Measurements from ENCODE around the gene IL18RAP.

The IL18RAP gene, protein sequence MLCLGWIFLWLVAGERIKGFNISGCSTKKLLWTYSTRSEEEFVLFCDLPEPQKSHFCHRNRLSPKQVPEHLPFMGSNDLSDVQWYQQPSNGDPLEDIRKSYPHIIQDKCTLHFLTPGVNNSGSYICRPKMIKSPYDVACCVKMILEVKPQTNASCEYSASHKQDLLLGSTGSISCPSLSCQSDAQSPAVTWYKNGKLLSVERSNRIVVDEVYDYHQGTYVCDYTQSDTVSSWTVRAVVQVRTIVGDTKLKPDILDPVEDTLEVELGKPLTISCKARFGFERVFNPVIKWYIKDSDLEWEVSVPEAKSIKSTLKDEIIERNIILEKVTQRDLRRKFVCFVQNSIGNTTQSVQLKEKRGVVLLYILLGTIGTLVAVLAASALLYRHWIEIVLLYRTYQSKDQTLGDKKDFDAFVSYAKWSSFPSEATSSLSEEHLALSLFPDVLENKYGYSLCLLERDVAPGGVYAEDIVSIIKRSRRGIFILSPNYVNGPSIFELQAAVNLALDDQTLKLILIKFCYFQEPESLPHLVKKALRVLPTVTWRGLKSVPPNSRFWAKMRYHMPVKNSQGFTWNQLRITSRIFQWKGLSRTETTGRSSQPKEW

GRCh38 chr2:102422910-102423309 lies at the start of gene IL18RAP:
Gene IL18RAP, plus strand, starts transcription at chr2:102423160. Its CDS starts 118 bp downstream, at chr2:102423278.
- DNase-seq, result no peak

- DNase-seq, result peak; percentile 20
Observed at GRCh38 chr2:102376052-102376591, 46.8 kb upstream of the IL18RAP start.

GRCh38 chr2:102383722-102384121 lies 39.2 kb upstream of the IL18RAP start:
- no peak for DNase-seq

DNA sequence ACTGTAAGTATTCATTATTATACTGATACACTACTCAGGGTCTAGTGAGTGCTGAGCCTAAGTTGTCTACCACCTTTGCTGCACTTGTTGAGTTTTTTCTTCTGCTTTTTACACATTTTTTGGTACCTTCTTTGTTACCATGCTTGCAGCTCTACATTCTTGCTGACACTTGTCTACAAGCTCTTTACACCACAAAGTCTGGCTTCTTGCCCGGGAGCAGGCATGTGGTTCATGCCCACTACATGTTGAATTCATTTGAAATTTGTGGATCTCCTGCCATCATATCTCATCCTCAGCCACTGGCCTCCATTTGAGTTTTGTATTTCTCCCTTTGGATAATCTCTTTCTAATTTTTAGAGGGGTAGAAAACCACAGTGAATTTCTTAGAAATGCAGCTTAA lies 37.4 kb upstream of the IL18RAP start:
- no peak for DNase-seq

GRCh38 chr2:102386004-102386403 lies 37.0 kb upstream of the IL18RAP start:
- no peak for DNase-seq

DNA sequence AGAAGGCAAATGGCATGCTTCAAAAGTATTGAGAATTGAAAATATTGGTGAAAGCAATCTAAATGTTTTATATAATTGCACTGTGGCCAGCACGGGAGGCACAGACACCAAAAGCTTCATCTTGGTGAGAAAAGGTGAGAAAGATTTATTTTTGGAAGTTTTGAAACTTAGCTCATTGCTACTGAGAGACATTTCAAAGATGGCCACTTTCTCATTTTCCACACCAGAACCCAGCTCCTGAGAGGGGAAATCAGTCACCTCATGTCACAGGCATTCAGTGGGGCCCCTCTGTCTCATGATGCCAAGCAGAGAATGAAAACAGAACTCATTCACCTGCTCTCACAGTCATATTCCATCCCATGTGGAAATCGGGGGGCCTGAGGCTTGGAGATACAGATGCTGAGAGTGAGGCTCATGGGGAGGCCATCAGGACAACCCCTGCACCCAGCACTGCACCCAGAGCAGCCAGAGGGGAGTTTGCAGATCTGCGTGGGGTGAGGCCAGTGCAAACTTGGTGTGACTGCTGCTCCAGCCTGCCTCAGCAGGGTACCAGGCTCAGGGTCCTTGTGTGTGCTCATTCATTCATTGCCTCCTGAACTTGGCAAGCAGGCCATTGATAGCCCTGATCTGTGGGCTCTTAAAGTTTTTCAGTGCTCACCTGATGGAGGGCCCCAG lies 36.0 kb upstream of the IL18RAP start:
- no peak for DNase-seq

DNA sequence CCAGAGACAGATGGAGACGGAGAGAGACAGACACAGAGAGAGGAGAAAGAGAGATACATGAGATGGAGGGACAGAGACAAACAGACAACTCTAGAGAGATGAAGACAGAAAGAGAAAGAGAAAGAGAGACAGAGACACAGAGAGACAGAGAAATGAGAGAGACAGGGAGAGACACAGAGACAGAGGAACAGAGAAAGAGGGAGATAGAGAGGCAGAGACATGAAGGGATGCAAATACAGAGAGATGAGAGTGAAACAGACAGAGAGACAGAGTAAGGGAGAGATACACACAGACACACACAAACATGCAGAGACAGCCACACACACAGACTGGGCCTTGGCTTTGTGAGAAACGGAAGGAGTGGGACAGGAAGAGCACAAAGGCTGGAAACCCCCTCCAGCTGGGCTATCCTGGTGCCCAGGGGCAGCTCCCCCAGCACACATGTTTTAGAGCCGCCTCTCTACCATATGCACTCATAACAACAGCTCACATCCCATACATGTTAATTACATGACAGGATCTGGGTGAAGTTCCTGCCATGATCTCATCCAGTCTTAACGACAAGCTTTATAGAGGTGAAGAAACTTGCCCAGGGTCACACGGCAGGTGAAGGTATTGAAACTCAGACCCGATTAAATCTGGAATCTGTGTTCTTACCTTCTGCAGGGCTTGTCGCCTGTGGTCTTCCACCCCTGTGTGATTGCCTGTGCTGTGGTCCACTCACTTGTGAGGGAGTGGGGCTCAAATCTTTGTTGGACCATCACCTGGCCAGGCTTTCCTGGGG lies 35.0 kb upstream of the IL18RAP start:
- no peak for DNase-seq

DNA sequence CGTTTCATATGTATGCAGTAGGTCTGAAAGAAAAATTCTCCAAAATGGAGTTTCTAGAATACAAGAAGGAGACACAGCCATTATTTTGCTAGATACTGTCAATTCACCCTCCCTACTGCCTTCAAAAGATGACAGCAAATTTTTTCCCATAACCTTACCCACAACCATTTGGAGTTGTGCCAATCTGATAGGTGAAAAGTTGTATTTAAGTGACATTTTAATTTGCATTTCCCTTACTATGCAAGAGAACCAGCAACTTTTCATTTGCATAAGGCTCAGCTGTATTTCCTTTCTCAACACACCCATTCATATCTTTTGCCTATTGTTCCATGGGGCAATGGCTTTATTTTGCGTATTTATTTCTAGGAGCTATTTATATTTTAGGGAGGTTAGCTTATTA lies 31.4 kb upstream of the IL18RAP start:
- DNase-seq, result no peak

- no peak for DNase-seq
Observed at GRCh38 chr2:102392096-102392495, 30.9 kb upstream of the IL18RAP start.

GRCh38 chr2:102392942-102393341 lies 30.0 kb upstream of the IL18RAP start:
- no peak for DNase-seq

DNA sequence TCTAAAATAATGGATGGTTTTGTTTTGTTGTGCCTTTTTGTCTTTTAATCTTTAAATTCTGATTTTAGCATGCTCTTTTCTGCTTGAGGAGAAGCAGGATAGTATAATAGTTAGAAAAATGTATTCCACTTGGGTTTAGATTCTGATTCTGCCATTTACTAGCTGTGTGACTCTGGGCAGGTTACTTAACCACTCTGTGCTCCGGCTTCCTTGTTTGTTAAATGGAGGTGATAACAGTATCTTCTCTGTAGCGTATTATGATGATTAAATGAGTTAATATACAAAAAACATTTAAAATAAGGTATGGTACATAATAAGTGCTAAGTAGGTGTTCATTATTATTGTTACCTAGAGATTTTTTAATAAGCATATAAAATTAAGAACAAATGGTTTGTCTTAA lies 26.9 kb upstream of the IL18RAP start:
- DNase-seq, result no peak

DNA sequence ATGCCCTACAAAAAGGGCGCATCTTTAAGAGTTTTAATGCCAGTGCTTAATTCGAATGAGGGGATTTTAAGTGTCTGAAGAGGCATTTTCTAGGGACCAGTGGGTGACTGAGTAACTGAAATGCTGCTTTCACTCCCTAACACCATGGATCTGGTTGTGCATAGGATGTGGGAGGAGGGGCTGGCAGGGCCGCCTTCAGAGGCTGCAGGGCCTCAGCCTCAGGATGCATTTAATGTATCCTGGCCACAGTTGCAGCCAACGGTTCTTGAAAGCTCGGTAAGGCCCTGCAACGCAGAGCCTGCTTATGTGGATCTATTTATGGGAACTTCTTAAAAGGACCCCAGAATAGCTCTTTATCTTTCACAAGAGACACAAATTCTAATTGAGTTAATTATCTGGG lies 25.8 kb upstream of the IL18RAP start:
- no peak for DNase-seq

GRCh38 chr2:102399499-102400141 lies 23.3 kb upstream of the IL18RAP start:
- no peak for DNase-seq

GRCh38 chr2:102401456-102401855 lies 21.5 kb upstream of the IL18RAP start:
- DNase-seq, result no peak

DNA sequence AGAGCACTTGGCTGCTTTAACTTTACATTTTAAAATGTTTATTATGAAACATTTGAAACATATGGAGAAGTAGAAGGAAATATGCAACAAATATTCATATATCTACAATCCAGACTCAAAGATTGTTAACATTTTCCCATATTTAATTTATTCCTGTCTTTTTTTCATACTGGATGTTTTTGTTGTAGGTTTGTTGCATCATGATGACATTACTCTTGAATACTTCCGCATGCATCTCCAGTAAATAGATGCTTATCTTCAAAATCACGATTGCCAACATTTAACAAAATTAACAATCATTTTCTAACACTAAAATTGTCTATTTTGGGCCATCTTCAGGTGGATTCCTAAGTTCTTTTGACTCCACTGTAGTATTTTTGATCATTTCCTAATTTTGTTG lies 21.1 kb upstream of the IL18RAP start:
- no peak for DNase-seq

DNA sequence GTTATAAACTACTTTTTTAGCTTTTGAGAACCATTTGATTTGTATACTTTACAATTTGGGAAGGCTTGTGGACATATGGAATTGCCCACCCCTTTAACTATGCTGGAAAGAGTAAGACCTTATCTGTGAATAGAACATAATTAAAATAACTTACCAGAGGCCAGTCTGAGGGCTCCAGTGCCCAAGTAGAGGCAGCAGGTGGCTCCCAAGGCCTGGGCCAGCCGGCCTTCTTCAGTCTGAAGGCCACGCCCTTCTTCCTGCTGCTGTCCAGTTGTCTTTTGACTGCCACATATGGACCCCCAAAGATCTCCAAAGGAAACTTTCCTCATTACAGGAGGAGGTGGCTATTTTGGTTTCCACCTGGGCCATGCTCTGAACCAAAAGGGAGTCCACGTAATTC lies 12.0 kb upstream of the IL18RAP start:
- no peak for DNase-seq

- DNase-seq, result no peak
Observed at GRCh38 chr2:102412199-102412598, 10.8 kb upstream of the IL18RAP start.

DNA sequence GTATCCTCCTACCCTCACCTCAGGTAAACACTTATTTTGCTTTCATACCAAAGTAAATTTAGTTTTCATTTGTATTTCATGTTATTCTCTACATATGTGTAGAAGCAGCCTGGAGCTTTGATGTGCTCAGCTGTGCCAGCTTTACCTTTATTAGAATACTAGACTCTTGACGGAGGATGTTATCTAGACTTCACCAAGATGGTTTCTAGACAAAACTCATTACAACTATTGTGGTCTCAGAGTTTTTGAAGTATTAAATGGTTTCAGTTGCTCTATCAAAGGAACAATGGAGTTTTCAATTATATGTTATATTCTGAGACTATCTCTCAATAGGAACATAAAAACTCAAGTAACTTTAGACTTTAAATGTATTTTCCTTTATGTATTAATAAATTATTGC lies 5.0 kb upstream of the IL18RAP start:
- no peak for DNase-seq

- no peak for DNase-seq
Observed at GRCh38 chr2:102418421-102418961, 4.5 kb upstream of the IL18RAP start.

- no peak for DNase-seq
Observed at GRCh38 chr2:102420290-102420689, 2.7 kb upstream of the IL18RAP start.

DNA sequence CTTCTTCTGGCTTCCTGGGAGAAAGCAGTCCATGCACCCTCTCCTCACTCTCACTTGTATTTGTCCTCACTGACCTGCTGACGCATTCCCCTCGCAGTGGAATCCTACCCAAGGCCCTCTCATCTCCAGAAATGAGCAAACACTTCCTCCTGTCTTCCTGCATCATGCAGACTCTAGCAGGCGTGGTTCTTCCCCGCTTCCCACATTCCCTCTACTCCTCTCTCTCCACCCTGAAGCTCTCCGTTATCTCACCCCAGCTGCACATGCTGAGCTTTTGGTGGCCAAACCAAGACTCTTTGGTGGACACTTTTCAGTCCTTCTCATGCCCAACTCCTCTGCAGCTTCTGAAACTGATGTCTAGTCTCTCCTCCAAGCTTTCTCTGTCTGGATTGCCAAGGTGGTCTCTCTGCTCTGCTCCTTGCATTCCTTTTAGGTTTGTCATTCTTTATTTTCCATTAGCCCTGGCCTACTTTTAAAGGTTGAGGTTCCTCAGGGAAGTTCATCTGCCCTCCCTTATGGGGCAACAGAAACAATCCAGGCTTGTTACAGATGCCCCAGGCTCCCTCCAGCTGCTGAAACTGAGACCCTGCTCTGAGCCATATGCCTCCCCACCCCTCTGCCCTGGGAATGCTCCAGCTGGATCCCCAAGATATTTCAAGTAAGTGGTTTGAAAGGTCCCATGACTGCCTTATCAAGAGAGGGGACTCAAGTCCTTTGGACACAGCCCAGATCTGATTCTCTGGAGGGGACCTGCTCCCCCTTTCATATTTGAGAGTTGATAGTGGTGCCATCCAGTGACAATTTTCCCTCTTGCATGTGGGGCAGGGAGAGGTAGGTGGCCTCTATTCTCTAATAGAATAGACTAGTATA lies 835 bp upstream of the IL18RAP start:
- DNase-seq, result no peak

Data from HCEC 1CT (cell line).